Measurements from ENCODE around the gene GAS2L2. TPM values are rescaled to one million over a fixed set of nuclear protein-coding genes. Genes with fewer than 3 reads are reported as not detected.

Gene GAS2L2
- total RNA-seq: not detected

DNA sequence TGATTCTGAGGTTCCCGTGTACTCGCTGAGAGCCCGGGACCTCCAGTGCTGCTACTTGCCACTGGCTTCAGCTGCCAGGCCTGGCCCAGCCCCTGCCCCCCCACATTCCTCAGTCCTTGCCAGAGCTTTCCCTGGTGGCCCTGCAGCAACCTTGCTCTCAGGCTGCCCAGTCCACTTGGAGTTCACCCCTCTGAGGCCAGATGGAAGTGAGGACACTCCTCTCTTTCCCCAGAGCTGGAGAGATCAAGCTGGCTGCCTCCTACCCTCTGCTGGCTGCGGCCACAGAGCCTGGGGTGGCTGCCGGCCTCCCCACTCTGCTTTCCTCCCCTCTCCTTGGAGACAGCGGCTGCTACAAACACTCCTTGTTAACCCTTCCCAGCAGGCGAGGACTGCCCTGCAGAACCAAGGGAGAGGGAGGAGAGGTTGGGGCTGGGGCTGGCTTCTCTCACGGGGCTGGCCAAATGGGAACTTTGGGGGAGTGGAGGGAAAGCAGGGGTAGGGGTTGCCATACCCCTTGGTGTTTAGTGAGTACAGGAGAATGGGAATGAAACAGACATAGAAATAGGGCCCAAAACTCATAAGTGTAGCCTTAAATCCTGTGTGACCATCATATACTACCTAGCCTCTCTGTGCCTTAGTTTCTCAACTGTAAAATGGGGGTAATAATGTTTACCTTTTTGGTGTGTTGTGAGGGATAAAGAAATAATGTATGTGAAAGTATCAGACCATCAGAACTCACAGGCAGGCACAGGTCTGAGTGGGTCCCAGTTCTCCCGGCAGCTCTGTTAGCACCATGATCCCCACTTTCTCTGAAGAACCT, at the start of gene GAS2L2:
Gene GAS2L2, minus strand, starts transcription at position 295 of the 820 bp plus-strand sequence. CDS start 389 bp downstream, outside the sequence.
- DNase-seq (ENCODE audit: low spot score): no peak

DNA sequence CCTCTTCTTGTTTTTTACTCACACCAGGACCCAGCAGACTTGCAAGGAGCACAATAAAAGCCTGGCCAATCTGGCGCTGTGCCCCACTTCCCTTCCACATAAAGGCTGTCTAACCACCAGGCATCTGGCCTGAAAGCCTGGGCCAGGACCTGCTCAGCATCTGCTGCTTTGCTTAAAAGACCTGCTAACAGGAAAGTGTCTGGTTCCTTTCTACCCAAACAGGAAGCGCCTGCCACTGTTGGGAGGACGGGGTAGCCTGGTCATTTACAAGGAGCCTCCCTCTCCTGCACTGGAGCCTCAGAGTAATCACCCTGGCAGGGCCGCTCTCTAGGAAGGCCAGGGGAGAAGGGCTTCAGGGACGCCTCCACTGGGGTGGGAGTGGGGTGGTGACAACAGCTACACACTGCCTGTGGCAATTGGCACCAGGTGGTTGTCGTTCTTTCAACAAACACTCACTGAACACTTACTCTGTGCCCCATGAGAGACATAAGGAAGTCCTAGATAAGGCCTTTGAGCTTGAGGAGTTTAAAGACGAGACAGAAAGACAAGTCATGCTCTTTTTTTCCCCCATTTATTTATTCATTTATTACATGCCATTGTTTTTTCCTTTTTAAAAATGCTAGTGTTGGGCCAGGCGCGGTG, 48.7 kb upstream of the GAS2L2 start:
- peak; percentile 83 for DNase-seq (ENCODE audit: low spot score)

- DNase-seq (ENCODE audit: low spot score): peak; percentile 90
Observed at GRCh38 chr17:35799942-35800341, 46.9 kb upstream of the GAS2L2 start.

DNA sequence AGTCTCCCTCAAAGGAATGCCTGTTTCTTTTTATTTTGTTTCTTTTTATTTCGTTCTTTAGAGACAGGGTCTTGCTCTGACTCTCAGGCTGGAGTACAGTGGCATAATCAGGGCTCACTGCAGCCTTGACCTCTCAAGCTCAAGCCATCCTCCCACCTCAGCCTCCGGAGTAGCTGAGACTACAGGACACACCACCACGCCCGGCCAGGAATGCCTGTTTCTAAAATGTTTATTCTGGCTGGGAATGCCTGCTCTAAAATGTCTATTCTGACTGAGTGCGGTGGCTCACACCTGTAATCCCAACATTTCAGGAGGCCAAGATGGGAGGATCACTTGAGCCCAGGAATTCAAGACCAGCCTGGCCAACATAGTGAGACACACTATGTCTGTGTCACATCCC, 44.9 kb upstream of the GAS2L2 start:
- DNase-seq (ENCODE audit: low spot score): no peak

DNA sequence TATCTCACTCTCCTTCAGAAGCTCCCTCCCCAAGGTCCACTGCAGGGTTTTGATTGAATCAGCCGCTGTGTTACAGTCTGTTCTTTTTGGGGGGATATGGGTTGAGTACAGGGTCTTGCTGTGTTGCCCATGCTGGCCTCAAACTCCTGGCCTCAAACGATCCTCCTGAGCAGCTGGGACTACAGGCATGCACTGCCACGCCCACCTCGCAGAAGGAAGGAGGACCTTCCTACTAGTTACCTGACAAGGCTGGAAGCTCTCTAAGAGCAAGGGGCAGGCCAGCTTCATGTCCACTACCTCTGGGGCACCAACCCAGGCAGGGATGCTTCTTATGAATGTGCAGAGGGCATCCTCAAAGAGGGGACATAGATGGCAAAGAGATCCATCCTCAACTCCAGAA, 44.3 kb upstream of the GAS2L2 start:
- DNase-seq (ENCODE audit: low spot score): no peak

DNA sequence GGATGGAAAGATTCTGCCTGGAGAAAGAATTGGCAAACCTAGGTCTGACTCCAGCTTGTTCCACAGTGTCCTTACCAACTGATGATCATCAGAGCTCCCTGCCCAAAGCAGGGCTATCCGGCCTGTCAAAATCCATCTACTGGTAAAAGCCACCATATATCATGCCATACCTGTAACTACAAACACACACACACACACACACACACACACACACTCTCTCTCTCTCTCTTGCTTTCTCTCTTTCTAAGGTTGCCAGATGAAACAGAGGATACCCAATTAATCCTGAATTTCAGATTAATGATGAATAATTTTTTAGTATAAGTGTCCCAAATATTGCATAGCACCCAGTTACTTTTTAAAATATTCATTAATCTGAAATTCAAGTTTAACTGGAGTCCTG, 43.9 kb upstream of the GAS2L2 start:
- no peak for DNase-seq (ENCODE audit: low spot score)

DNA sequence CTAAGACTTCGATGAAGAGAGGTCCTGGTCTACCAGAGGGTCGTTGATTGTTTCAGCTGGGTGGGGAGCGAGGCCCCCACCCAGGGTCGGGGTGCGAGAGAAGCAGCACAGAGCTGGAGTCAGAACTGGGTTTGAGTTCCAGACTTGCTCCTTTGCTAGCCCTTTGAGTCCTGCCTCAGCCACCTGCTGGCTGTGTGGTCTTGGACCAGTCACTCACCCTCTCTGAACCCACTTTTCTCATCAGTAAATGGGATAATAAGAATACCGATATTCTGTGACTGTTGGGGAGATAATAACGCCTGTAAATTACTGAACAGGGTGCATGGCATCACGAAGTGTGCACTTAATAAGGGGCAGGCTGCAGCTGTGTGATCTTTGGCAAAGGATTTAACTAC, 42.8 kb upstream of the GAS2L2 start:
- no peak for DNase-seq (ENCODE audit: low spot score)

- peak; percentile 54 for DNase-seq (ENCODE audit: low spot score)
Observed at GRCh38 chr17:35795007-35795870, 42.2 kb upstream of the GAS2L2 start, which contains the start of gene MMP28. Gene MMP28 (minus strand): TSS chr17:35795641. CDS start chr17:35795377, 264 bp downstream.

GRCh38 chr17:35793257-35793656, 40.2 kb upstream of the GAS2L2 start:
- no peak for DNase-seq (ENCODE audit: low spot score)

- DNase-seq (ENCODE audit: low spot score): no peak
Observed at GRCh38 chr17:35791681-35792350, 38.8 kb upstream of the GAS2L2 start.

DNA sequence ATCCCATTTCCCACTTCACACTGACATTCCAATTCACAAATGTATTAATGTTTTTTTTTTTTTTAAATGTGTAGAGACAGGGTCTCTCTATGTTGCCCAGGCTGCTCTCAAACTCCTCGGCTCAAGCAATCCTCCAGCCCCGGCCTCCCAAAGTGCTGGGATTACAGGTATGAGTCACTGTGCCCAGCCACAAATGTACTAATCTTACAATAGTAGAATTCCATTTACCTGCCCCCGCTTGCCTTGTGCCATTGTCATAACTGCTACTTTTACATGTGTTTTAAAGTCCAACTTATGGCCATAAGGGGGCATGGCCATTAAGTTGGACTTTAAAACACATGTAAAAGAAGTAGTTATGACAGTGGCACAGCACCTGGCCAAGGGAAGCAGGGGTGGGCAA, 37.8 kb upstream of the GAS2L2 start:
- DNase-seq (ENCODE audit: low spot score): no peak

- no peak for DNase-seq (ENCODE audit: low spot score)
Observed at GRCh38 chr17:35788477-35789368, 35.7 kb upstream of the GAS2L2 start.

GRCh38 chr17:35786941-35787432, 33.9 kb upstream of the GAS2L2 start:
- DNase-seq (ENCODE audit: low spot score): no peak

- DNase-seq (ENCODE audit: low spot score): no peak
Observed at GRCh38 chr17:35784895-35785294, 31.9 kb upstream of the GAS2L2 start.

GRCh38 chr17:35780950-35781349, 27.9 kb upstream of the GAS2L2 start:
- DNase-seq (ENCODE audit: low spot score): no peak

GRCh38 chr17:35778641-35779196, 25.7 kb upstream of the GAS2L2 start:
- DNase-seq (ENCODE audit: low spot score): no peak

- DNase-seq (ENCODE audit: low spot score): no peak
Observed at GRCh38 chr17:35775583-35775982, 22.5 kb upstream of the GAS2L2 start.

DNA sequence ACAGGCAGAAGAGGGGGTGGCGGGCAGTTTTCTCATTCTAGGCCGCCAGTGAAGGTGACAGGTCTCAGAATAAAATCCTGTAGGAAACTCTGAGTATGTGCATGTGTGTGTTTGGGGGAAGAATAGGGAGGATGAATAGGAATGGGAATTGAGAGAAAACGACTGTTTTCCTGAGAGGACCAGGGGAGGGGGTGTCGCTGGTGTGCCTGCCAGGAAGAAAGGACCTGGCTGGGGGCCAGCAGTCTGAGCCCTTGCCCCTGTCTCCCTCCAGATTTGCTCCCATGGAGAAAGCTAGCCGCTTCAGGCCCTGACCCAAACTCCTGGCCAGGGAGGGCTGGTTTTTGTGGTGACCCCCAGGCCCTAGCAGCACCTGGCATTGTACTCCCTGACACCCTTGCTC, 22.0 kb upstream of the GAS2L2 start:
- no peak for DNase-seq (ENCODE audit: low spot score)

DNA sequence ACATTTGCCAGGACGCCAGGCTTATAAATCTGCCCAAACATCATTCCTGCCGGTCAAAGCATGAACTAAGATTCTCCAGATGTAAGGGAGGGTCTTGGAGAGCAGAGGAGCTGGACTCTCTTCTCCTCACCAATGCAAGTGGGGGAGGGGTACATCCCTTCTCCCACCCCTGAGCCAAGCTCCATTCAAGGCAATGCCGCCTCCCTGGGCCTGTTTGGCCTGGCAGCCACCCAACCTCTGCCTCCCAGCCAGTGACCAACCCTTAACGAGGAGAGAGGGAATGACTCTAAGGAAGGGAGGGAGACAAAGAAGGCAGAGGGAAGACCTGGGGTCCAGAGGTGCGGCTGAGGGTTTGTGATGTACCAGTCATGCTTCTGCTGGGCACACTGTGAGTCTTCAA, 21.5 kb upstream of the GAS2L2 start:
- peak; percentile 64 for DNase-seq (ENCODE audit: low spot score)

All from mucosa of gallbladder (tissue), 1 donor.